K562 (cell line): ENCODE data around the gene DGKZ.

Source experiments
- ARID3A ChIP-seq: IDR thresholded peaks from 2 replicates; pipeline ENCODE4 v1.6.1; 2012; ENCODE audit warnings: low read depth, low read length, improper control_type of control experiment, borderline replicate concordance
- NR2C1 ChIP-seq, 2 experiments: fragments of 450-650 bp; IDR thresholded peaks; 2 replicates each; pipeline ENCODE4 v1.6.1; 2017; ENCODE audit warnings: mild to moderate bottlenecking in 2 of 2, antibody characterized with exemption in 1 of 2, inconsistent platforms in 1 of 2, missing compliant biosample characterization in 1 of 2, missing genetic modification characterization in 1 of 2
- POLR2A ChIP-seq: fragments of 450-650 bp; conservative IDR thresholded peaks from 2 replicates; pipeline ENCODE4 v1.6.1; 2016

DNA sequence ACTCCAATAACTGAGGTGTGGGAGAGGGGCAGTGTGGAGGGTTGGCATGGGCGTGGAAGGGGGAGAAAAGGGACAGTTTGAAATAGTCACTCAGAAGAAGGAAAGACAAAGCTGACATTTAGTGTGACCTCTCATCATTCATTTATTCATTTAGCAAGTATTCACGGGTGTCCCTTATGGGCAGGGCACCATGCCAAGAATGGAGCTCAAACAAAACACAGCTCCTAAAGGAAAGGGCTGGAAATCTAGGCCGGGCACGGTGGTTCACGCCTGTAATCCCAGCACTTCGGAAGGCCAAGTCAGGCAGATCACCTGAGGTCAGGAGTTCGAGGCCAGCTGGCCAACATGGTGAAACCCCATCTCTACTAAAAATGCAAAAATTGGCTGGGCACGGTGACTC is 19.4 kb upstream of the DGKZ start:
- TF ChIP-seq ARID3A: no peak
- no peak for TF ChIP-seq POLR2A
- TF ChIP-seq NR2C1 (IDR thresholded peaks at IDR 0.05): no peak
- no peak for TF ChIP-seq NR2C1 (tag; IDR thresholded peaks at IDR 0.05)
